Measurements from ENCODE around the gene NCKAP5L. TPM values are rescaled to one million over a fixed set of nuclear protein-coding genes. Genes with fewer than 3 reads are reported as not detected.

NCKAP5L gene
- total and polyA plus RNA-seq, 2 experiments from 2014 or later: 10.2 to 37.0 TPM

DNA sequence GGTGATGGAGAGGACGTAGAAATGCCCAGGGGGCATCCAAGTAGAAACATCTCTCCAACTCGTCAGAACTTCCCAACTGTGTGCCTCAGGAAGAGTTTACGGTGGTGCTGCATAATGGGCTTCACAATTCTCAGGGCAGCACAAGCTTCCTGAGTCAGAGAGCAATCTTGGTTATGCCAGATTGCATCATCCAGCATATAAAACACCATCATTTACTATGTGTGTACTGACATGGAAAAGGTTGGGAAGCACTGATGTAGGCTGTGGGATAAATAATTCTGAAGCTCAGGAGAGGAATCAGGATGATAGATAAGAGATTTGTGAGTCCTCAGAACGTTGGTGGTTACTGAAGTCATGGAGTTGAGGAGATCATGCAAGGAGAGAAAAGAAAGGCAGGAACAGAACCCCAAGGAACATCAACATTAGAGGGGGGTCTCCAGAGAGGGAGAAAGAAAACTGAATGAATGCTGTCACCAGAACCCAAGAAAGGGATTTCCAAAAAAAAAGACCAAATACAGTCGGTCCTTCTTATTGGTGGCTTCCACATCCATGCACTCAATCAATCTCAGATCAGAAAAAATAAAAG lies 4.7 kb upstream of the NCKAP5L start:
- DNase-seq (ENCODE audit: low spot score): no peak
- no peak overlapping the region for H3K4me2 ChIP-seq
- H3F3A ChIP-seq (replicated peaks; ENCODE audit: low read depth): no peaks in the 10 kb centered on the region
- no peaks in the 10 kb centered on the region for H3K9me2 ChIP-seq (ENCODE audit: insufficient read depth)
- peaks cover 5% of the 10 kb centered on the region; the same call in 1 of the 2 replicates for H3K4me1 ChIP-seq (ENCODE audit: insufficient read depth)
- no peak overlapping the region for H3K4me3 ChIP-seq
- H3K27ac Mint-ChIP-seq: no peak overlapping the region
- no peak for ATAC-seq
- no peaks in the 10 kb centered on the region for H3K36me3 ChIP-seq (ENCODE audit: insufficient read depth)
- TF ChIP-seq ZNF114 (CRISPR knock-in tag; IDR thresholded peaks at IDR 0.05) (no peak), NANOG (IDR thresholded peaks at IDR 0.05; ENCODE audit: borderline replicate concordance) (no peak), EZH2 (IDR thresholded peaks at IDR 0.05; ENCODE audit: low read depth, unreplicated experiment) (no peak), STAT1 (IDR thresholded peaks at IDR 0.05; ENCODE audit: unreplicated experiment) (no peak), ZNF331 (CRISPR knock-in tag; IDR thresholded peaks at IDR 0.05; ENCODE audit: low read depth) (no peak), EZH2phosphoT487 (IDR thresholded peaks at IDR 0.05; ENCODE audit: unreplicated experiment) (no peak), POLR2AphosphoS5 (IDR thresholded peaks at IDR 0.05; ENCODE audit: low read depth) (no peak), ZNF462 (CRISPR knock-in tag; IDR thresholded peaks at IDR 0.05) (no peak), CREB1 (CRISPR knock-in tag; IDR thresholded peaks at IDR 0.05; ENCODE audit: low read depth) (no peak), REST (IDR thresholded peaks at IDR 0.05; ENCODE audit: unreplicated experiment) (no peak), JUNB (IDR thresholded peaks at IDR 0.05; ENCODE audit: unreplicated experiment) (no peak), ETS1 (IDR thresholded peaks at IDR 0.05) (no peak), CTCF (conservative IDR thresholded peaks at IDR 0.05; ENCODE audit: low read depth in 2 of 2) (no peak)
- no peaks in the 10 kb centered on the region; the same call in 1 of the 2 replicates for H4K20me1 ChIP-seq (replicated peaks; ENCODE audit: insufficient read depth)
- H3K36me3 Mint-ChIP-seq (ENCODE audit: low read depth): no peaks in the 10 kb centered on the region
- H2AFZ ChIP-seq: no peak overlapping the region
- H3K27me3 ChIP-seq (ENCODE audit: insufficient read depth): no peaks in the 10 kb centered on the region
- H3K4me3 Mint-ChIP-seq: no peak overlapping the region
- H3K4me1 Mint-ChIP-seq: peaks cover 10% of the 10 kb centered on the region
- no peaks in the 10 kb centered on the region for H3K9me3 Mint-ChIP-seq
- H3K27ac ChIP-seq (ENCODE audit: low read depth): no peak overlapping the region
- no peaks in the 10 kb centered on the region for H3K79me2 ChIP-seq (replicated peaks; ENCODE audit: insufficient read depth)
- peaks cover 7% of the 10 kb centered on the region for H3K27me3 Mint-ChIP-seq (ENCODE audit: insufficient read depth, low read depth, poor library complexity)

All from GM23338 (cell line).